DOHH2 (cell line): Measurements from ENCODE around the gene MGLL.

Source experiments
- H3F3A ChIP-seq: fragments of 200-600 bp; sonication (generic), shearing (Covaris generic); 2 replicates; pipeline ENCODE4 v1.6.0; 2016; ENCODE audit warnings: antibody characterized with exemption, mild to moderate bottlenecking; ENCODE audit not compliant: control insufficient read depth, insufficient read depth
- H3K27ac ChIP-seq: fragments of 200-600 bp; sonication (generic); 2 replicates; pipeline ENCODE4 v1.5.1; 2014; ENCODE audit warnings: low read depth, mild to moderate bottlenecking, low read length, moderate library complexity
- H3K27me3 ChIP-seq: fragments of 200-600 bp; sonication (generic); 2 replicates; pipeline ENCODE4 v1.6.1; 2014; ENCODE audit warnings: mild to moderate bottlenecking, low read length, mixed read lengths; ENCODE audit not compliant: control insufficient read depth
- H3K36me3 ChIP-seq: fragments of 200-600 bp; sonication (generic); 2 replicates; pipeline ENCODE4 v1.6.1; 2014; ENCODE audit warnings: mild to moderate bottlenecking, low read length, moderate library complexity, mixed read lengths; ENCODE audit not compliant: control insufficient read depth
- H3K4me1 ChIP-seq: fragments of 200-600 bp; sonication (generic); 2 replicates; pipeline ENCODE4 v1.6.1; 2014; ENCODE audit warnings: mild to moderate bottlenecking, low read length, mixed read lengths; ENCODE audit not compliant: control insufficient read depth
- H3K4me2 ChIP-seq: fragments of 200-600 bp; sonication (generic); 2 replicates; pipeline ENCODE4 v1.6.0; 2014; ENCODE audit warnings: mild to moderate bottlenecking, low read length, moderate library complexity
- H3K4me3 ChIP-seq: fragments of 200-600 bp; sonication (generic); 2 replicates; pipeline ENCODE4 v1.5.1; 2014; ENCODE audit warnings: mild to moderate bottlenecking, low read length, mixed read lengths
- H3K79me2 ChIP-seq: fragments of 200-600 bp; sonication (generic); 2 replicates; pipeline ENCODE4 v1.6.1; 2014; ENCODE audit warnings: mild to moderate bottlenecking, low read length, mixed read lengths; ENCODE audit not compliant: control insufficient read depth
- H3K9me2 ChIP-seq: fragments of 200-600 bp; sonication (generic); replicated peaks from 2 replicates; pipeline ENCODE4 v1.6.1; 2014; ENCODE audit warnings: mild to moderate bottlenecking, low read length, mixed read lengths; ENCODE audit not compliant: control insufficient read depth
- H3K9me3 ChIP-seq: fragments of 200-600 bp; sonication (generic); 2 replicates; pipeline ENCODE4 v1.6.1; 2014; ENCODE audit warnings: antibody characterized with exemption, low read length, mixed read lengths; ENCODE audit not compliant: control insufficient read depth, insufficient read depth
- H4K20me1 ChIP-seq: fragments of 200-600 bp; sonication (generic); 2 replicates; pipeline ENCODE4 v1.6.0; 2014; ENCODE audit warnings: low read depth, mild to moderate bottlenecking, antibody characterized with exemption, low read length, moderate library complexity; ENCODE audit not compliant: control insufficient read depth, insufficient read depth
- CTCF ChIP-seq: fragments of 200-600 bp; sonication (generic); IDR thresholded peaks from one replicate; pipeline ENCODE4 v1.5.1; 2014; ENCODE audit warnings: antibody characterized with exemption, mild to moderate bottlenecking, low read depth, low read length; ENCODE audit not compliant: poor library complexity, severe bottlenecking
- EZH2phosphoT487 ChIP-seq: fragments of 200-600 bp; sonication (generic); IDR thresholded peaks from 2 replicates; pipeline ENCODE4 v1.6.1; 2017; ENCODE audit warnings: borderline replicate concordance, mild to moderate bottlenecking, antibody characterized with exemption, low read length, moderate library complexity, mixed read lengths

The MGLL gene

DNA sequence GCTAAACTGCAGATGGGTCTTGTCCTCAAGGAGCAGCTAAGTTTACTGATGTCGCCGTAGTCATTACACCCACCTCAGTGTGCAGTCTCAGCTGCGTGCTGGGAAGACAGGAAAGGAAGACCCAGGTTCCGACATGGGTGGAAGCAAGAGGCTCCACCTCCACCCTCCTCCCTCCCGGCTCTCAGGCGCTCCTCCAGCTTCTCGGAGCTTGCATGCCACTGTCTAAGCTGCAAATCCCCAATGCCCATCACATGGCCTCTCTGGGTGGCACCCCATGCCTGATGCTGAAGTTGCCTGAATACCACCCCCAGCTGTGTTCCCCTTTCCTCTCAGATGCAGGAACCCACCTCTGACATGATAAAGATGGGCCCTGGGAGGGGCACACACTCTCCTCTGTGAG is 58.5 kb downstream of the MGLL start:
- Histone ChIP-seq H3K79me2 (no peaks in the 10 kb centered on the region), H3K9me3 (no peaks in the 10 kb centered on the region), H3K4me2 (no peak overlapping the region), H3K27me3 (peaks cover 25% of the 10 kb centered on the region), H3K27ac (no peak overlapping the region), H3K9me2 (no peaks in the 10 kb centered on the region), H3K4me3 (no peak overlapping the region), H3F3A (no peaks in the 10 kb centered on the region), H3K4me1 (peaks cover 26% of the 10 kb centered on the region), H3K36me3 (no peaks in the 10 kb centered on the region), H4K20me1 (no peaks in the 10 kb centered on the region)
- TF ChIP-seq CTCF (no peak), EZH2phosphoT487 (no peak)

GRCh38 chr3:127763337-127763736 is 59.0 kb downstream of the MGLL start:
- H3K27me3 ChIP-seq: peaks cover 25% of the 10 kb centered on the region
- TF ChIP-seq EZH2phosphoT487 (no peak), CTCF (no peak)
- no peak overlapping the region for H3K27ac ChIP-seq
- no peaks in the 10 kb centered on the region for H4K20me1 ChIP-seq
- H3K79me2 ChIP-seq: no peaks in the 10 kb centered on the region
- no peaks in the 10 kb centered on the region for H3F3A ChIP-seq
- peaks cover 26% of the 10 kb centered on the region for H3K4me1 ChIP-seq
- no peak overlapping the region for H3K4me3 ChIP-seq
- H3K9me2 ChIP-seq: no peaks in the 10 kb centered on the region
- no peaks in the 10 kb centered on the region for H3K36me3 ChIP-seq
- H3K4me2 ChIP-seq: no peak overlapping the region
- H3K9me3 ChIP-seq: no peaks in the 10 kb centered on the region

GRCh38 chr3:127762787-127763105 is 59.6 kb downstream of the MGLL start:
- H3K4me2 ChIP-seq: peak overlapping the region; percentile 64
- no peaks in the 10 kb centered on the region for H3K9me2 ChIP-seq
- TF ChIP-seq EZH2phosphoT487 (no peak), CTCF (no peak)
- peaks cover 25% of the 10 kb centered on the region for H3K27me3 ChIP-seq
- no peak overlapping the region for H3K4me3 ChIP-seq
- H3F3A ChIP-seq: no peaks in the 10 kb centered on the region
- peaks cover 26% of the 10 kb centered on the region for H3K4me1 ChIP-seq
- H3K9me3 ChIP-seq: no peaks in the 10 kb centered on the region
- no peaks in the 10 kb centered on the region for H4K20me1 ChIP-seq
- no peaks in the 10 kb centered on the region for H3K79me2 ChIP-seq
- H3K27ac ChIP-seq: no peak overlapping the region
- no peaks in the 10 kb centered on the region for H3K36me3 ChIP-seq
